SK-N-SH (cell line): ENCODE data around the gene SLC23A1.
"Not testable (repeated sequence)": the region's sequence is repeated elsewhere in the genome, so short reads cannot be mapped to it uniquely, and the experiment has no call there.

Source experiments
- CHD2 ChIP-seq: fragments of 150-350 bp; IDR thresholded peaks from 2 replicates; pipeline ENCODE4 v1.6.1; 2018; ENCODE audit warnings: low read length; ENCODE audit not compliant: partially characterized antibody
- EP300 ChIP-seq, 2 experiments: IDR thresholded peaks; 2 replicates each; pipeline versions ENCODE4 v1.4.0 to v1.6.1; 2012; ENCODE audit warnings: borderline replicate concordance in 1 of 2, low read depth in 1 of 2, low read length in 1 of 2
- GABPA ChIP-seq: IDR thresholded peaks from 2 replicates; pipeline ENCODE4 v1.4.0; 2012; ENCODE audit warnings: low read depth, mild to moderate bottlenecking
- GATA2 ChIP-seq: sonication (generic); formaldehyde crosslinking; IDR thresholded peaks from 2 replicates; pipeline ENCODE4 v1.5.0; 2020; ENCODE audit warnings: mild to moderate bottlenecking, missing genetic modification reagents
- JUND ChIP-seq: IDR thresholded peaks from 2 replicates; pipeline ENCODE4 v1.4.0; 2012
- POLR2AphosphoS5 ChIP-seq: IDR thresholded peaks from 2 replicates; pipeline ENCODE4 v1.6.1; 2012; ENCODE audit warnings: low read depth, low read length
- REST ChIP-seq: IDR thresholded peaks from 2 replicates; pipeline ENCODE4 v1.6.1; 2012; ENCODE audit warnings: mild to moderate bottlenecking, low read depth, low read length, moderate library complexity
- SIN3A ChIP-seq: IDR thresholded peaks from 2 replicates; pipeline ENCODE4 v1.6.1; 2012; ENCODE audit warnings: low read depth, mild to moderate bottlenecking, low read length, moderate library complexity, borderline replicate concordance
- SMC3 ChIP-seq: IDR thresholded peaks from 2 replicates; pipeline ENCODE4 v1.6.1; 2012; ENCODE audit warnings: low read depth, low read length, improper control_type of control experiment
- TCF12 ChIP-seq: IDR thresholded peaks from 2 replicates; pipeline ENCODE4 v1.4.0; 2012
- TF ChIP-seq, protein P1 (sequence below): fragments of 200-600 bp; sonication (generic); IDR thresholded peaks from 2 replicates; pipeline ENCODE4 v1.6.1; 2017; ENCODE audit warnings: antibody characterized with exemption, mild to moderate bottlenecking, moderate library complexity
- TF ChIP-seq, protein P2 (sequence below): IDR thresholded peaks from 2 replicates; pipeline ENCODE4 v1.4.0; 2012; ENCODE audit warnings: low read depth, borderline replicate concordance
- TF ChIP-seq, protein P3 (sequence below): IDR thresholded peaks from 2 replicates; pipeline ENCODE4 v1.4.0; 2012; ENCODE audit warnings: low read depth, borderline replicate concordance

GRCh38 chr5:139386956-139387355 is 3.9 kb upstream of the SLC23A1 start:
- TF ChIP-seq, protein P1, sequence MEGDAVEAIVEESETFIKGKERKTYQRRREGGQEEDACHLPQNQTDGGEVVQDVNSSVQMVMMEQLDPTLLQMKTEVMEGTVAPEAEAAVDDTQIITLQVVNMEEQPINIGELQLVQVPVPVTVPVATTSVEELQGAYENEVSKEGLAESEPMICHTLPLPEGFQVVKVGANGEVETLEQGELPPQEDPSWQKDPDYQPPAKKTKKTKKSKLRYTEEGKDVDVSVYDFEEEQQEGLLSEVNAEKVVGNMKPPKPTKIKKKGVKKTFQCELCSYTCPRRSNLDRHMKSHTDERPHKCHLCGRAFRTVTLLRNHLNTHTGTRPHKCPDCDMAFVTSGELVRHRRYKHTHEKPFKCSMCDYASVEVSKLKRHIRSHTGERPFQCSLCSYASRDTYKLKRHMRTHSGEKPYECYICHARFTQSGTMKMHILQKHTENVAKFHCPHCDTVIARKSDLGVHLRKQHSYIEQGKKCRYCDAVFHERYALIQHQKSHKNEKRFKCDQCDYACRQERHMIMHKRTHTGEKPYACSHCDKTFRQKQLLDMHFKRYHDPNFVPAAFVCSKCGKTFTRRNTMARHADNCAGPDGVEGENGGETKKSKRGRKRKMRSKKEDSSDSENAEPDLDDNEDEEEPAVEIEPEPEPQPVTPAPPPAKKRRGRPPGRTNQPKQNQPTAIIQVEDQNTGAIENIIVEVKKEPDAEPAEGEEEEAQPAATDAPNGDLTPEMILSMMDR: not testable (repeated sequence)
- TF ChIP-seq CHD2; GATA2 (CRISPR knock-in tag); SIN3A; GABPA; JUND; POLR2AphosphoS5; EP300 (IDR thresholded peaks at IDR 0.05; ENCODE audit: borderline replicate concordance in 1 of 2, low read depth in 1 of 2, low read length in 1 of 2); REST; TCF12; SMC3: not testable (repeated sequence)
- TF ChIP-seq, protein P2, sequence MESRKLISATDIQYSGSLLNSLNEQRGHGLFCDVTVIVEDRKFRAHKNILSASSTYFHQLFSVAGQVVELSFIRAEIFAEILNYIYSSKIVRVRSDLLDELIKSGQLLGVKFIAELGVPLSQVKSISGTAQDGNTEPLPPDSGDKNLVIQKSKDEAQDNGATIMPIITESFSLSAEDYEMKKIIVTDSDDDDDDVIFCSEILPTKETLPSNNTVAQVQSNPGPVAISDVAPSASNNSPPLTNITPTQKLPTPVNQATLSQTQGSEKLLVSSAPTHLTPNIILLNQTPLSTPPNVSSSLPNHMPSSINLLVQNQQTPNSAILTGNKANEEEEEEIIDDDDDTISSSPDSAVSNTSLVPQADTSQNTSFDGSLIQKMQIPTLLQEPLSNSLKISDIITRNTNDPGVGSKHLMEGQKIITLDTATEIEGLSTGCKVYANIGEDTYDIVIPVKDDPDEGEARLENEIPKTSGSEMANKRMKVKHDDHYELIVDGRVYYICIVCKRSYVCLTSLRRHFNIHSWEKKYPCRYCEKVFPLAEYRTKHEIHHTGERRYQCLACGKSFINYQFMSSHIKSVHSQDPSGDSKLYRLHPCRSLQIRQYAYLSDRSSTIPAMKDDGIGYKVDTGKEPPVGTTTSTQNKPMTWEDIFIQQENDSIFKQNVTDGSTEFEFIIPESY: not testable (repeated sequence)
- TF ChIP-seq, protein P3, sequence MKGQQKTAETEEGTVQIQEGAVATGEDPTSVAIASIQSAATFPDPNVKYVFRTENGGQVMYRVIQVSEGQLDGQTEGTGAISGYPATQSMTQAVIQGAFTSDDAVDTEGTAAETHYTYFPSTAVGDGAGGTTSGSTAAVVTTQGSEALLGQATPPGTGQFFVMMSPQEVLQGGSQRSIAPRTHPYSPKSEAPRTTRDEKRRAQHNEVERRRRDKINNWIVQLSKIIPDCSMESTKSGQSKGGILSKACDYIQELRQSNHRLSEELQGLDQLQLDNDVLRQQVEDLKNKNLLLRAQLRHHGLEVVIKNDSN: not testable (repeated sequence)
